IMR-90 (cell line): Measurements from ENCODE around the gene CCNL2. TPM values are rescaled to one million over a fixed set of nuclear protein-coding genes. Genes with fewer than 3 reads are reported as not detected.

Experiments
- ATAC-seq: fragments of 200-7000 bp; cut with Tn5 transposase; 2 replicates; pipeline ENCODE4 v1.9.1; 2020; ENCODE audit warnings: low read depth, mild to moderate bottlenecking, moderate library complexity
- BruUV-seq: library from RNA; stranded (reverse); fragments of 400-500 nt; replicated peaks from 2 replicates; lab custom pipeline; 2021; lab: Mats Ljungman, UMichigan
- CTCF ChIA-PET: fragments of 300-600 bp; formaldehyde crosslinking; extraction: SDS; loops from one replicate; lab custom pipeline; 2021; ENCODE audit warnings: antibody characterized with exemption; lab: Yijun Ruan, JAX
- POLR2A ChIA-PET: fragments of 300-600 bp; sonication (Branson Sonifier 250); formaldehyde crosslinking; loops from one replicate; lab custom pipeline; 2022; ENCODE audit warnings: antibody characterized with exemption; ENCODE audit not compliant: unreplicated experiment; lab: Charles Lee
- DNase-seq: peaks from one replicate; pipeline ENCODE4 v3.0.0; 2013
- H2AFZ ChIP-seq: replicated peaks from 2 replicates; pipeline ENCODE3; 2013; ENCODE audit warnings: low read length, mild to moderate bottlenecking; ENCODE audit not compliant: poor library complexity
- H2AK5ac ChIP-seq: 2 replicates; pipeline ENCODE4 v1.6.1; 2013; ENCODE audit warnings: low read depth, low read length, inconsistent platforms
- H2AK9ac ChIP-seq: replicated peaks from 2 replicates; pipeline ENCODE3; 2013; ENCODE audit warnings: mild to moderate bottlenecking, low read depth, low read length, moderate library complexity; ENCODE audit not compliant: poor library complexity
- H2BK120ac ChIP-seq: 2 replicates; pipeline ENCODE4 v1.6.1; 2013; ENCODE audit warnings: low read depth, low read length, inconsistent platforms
- H2BK15ac ChIP-seq: 3 replicates; pipeline ENCODE4 v1.6.1; 2013; ENCODE audit warnings: low read depth, low read length, inconsistent platforms
- H2BK20ac ChIP-seq: 2 replicates; pipeline ENCODE4 v1.6.1; 2013; ENCODE audit warnings: low read depth, mild to moderate bottlenecking, inconsistent platforms, low read length, moderate library complexity
- H2BK5ac ChIP-seq: 2 replicates; pipeline ENCODE4 v1.6.1; 2013; ENCODE audit warnings: mild to moderate bottlenecking, low read depth, low read length, inconsistent platforms; ENCODE audit not compliant: poor library complexity, severe bottlenecking
- H3K14ac ChIP-seq: replicated peaks from 2 replicates; pipeline ENCODE4 v1.6.1; 2013; ENCODE audit warnings: low read depth, low read length, inconsistent platforms
- H3K18ac ChIP-seq: 2 replicates; pipeline ENCODE4 v1.6.1; 2013; ENCODE audit warnings: low read depth, low read length, control low read depth
- H3K23ac ChIP-seq: 2 replicates; pipeline ENCODE4 v1.6.1; 2013; ENCODE audit warnings: low read depth, low read length, inconsistent platforms
- H3K27ac ChIP-seq: 2 replicates; pipeline ENCODE4 v1.5.1; 2013; ENCODE audit warnings: mild to moderate bottlenecking, control low read depth, low read length; ENCODE audit not compliant: insufficient read depth
- H3K27me3 ChIP-seq: 2 replicates; pipeline ENCODE4 v1.6.1; 2013; ENCODE audit warnings: low read length; ENCODE audit not compliant: control insufficient read depth, insufficient read depth
- H3K36me3 ChIP-seq: 2 replicates; pipeline ENCODE4 v1.6.1; 2013; ENCODE audit warnings: low read length, mixed read lengths; ENCODE audit not compliant: control insufficient read depth, insufficient read depth
- H3K4ac ChIP-seq: 2 replicates; pipeline ENCODE4 v1.6.1; 2013; ENCODE audit warnings: low read depth, low read length, inconsistent platforms
- H3K4me1 ChIP-seq: 2 replicates; pipeline ENCODE4 v1.6.1; 2013; ENCODE audit warnings: low read length, mixed read lengths; ENCODE audit not compliant: control insufficient read depth, insufficient read depth
- H3K4me2 ChIP-seq: 2 replicates; pipeline ENCODE4 v1.6.1; 2013; ENCODE audit warnings: low read depth, mild to moderate bottlenecking, control low read depth, low read length, moderate library complexity
- H3K4me3 ChIP-seq: 2 replicates; pipeline ENCODE4 v1.5.1; 2013; ENCODE audit warnings: low read depth, mild to moderate bottlenecking, control low read depth, low read length, moderate library complexity; ENCODE audit not compliant: insufficient read depth
- H3K56ac ChIP-seq: 2 replicates; pipeline ENCODE4 v1.6.1; 2013; ENCODE audit warnings: low read length, inconsistent platforms; ENCODE audit not compliant: insufficient read depth; ENCODE audit errors: extremely low read depth
- H3K79me1 ChIP-seq, 2 experiments: 2 replicates each; pipeline ENCODE4 v1.6.1; 2013; ENCODE audit warnings: low read length in 2 of 2, inconsistent platforms in 1 of 2, low read depth in 1 of 2
- H3K9ac ChIP-seq: 2 replicates; pipeline ENCODE4 v1.6.1; 2013; ENCODE audit warnings: low read depth, low read length, control low read depth
- H3K9me1 ChIP-seq: 2 replicates; pipeline ENCODE4 v1.6.1; 2013; ENCODE audit warnings: low read length, inconsistent platforms; ENCODE audit not compliant: insufficient read depth
- H3K9me3 ChIP-seq: 2 replicates; pipeline ENCODE4 v1.6.1; 2013; ENCODE audit warnings: low read length; ENCODE audit not compliant: control insufficient read depth, insufficient read depth
- H4K20me1 ChIP-seq: 2 replicates; pipeline ENCODE4 v1.6.1; 2013; ENCODE audit warnings: low read length, inconsistent platforms; ENCODE audit not compliant: insufficient read depth
- H4K5ac ChIP-seq: 2 replicates; pipeline ENCODE4 v1.6.1; 2013; ENCODE audit warnings: mild to moderate bottlenecking, low read depth, low read length, control low read depth
- H4K8ac ChIP-seq, 2 experiments: 2 replicates each; pipeline ENCODE4 v1.6.1; 2013; ENCODE audit warnings: low read depth in 2 of 2, low read length in 2 of 2, control low read depth in 1 of 2, inconsistent platforms in 1 of 2
- H4K91ac ChIP-seq: 2 replicates; pipeline ENCODE4 v1.6.1; 2013; ENCODE audit warnings: low read depth, low read length, inconsistent platforms; ENCODE audit not compliant: insufficient read depth
- BHLHE40 ChIP-seq: fragments of 150-350 bp; IDR thresholded peaks from 2 replicates; pipeline ENCODE4 v1.6.1; 2016; ENCODE audit warnings: mild to moderate bottlenecking, low read depth, low read length
- CEBPB ChIP-seq: IDR thresholded peaks from 2 replicates; pipeline ENCODE4 v1.6.1; 2012; ENCODE audit warnings: low read depth, low read length, improper control_type of control experiment
- MAFK ChIP-seq: IDR thresholded peaks from 2 replicates; pipeline ENCODE4 v1.6.1; 2012; ENCODE audit warnings: low read depth, low read length, improper control_type of control experiment
- MAZ ChIP-seq: IDR thresholded peaks from 2 replicates; pipeline ENCODE4 v1.6.1; 2012; ENCODE audit warnings: low read depth, mild to moderate bottlenecking, low read length, improper control_type of control experiment, moderate library complexity, borderline replicate concordance
- MXI1 ChIP-seq: IDR thresholded peaks from 2 replicates; pipeline ENCODE4 v1.6.1; 2012; ENCODE audit warnings: low read depth, mild to moderate bottlenecking, low read length, moderate library complexity, borderline replicate concordance
- POLR2A ChIP-seq: IDR thresholded peaks from 2 replicates; pipeline ENCODE4 v1.6.1; 2012; ENCODE audit warnings: mild to moderate bottlenecking, low read depth, low read length
- RAD21 ChIP-seq: IDR thresholded peaks from 2 replicates; pipeline ENCODE4 v1.6.1; 2012; ENCODE audit warnings: low read length, improper control_type of control experiment
- RFX5 ChIP-seq: IDR thresholded peaks from 2 replicates; pipeline ENCODE4 v1.8.0; 2012; ENCODE audit warnings: low read depth, mild to moderate bottlenecking, low read length, moderate library complexity
- WGBS, 2 experiments: methylation state at CpG; one replicate each; pipeline versions ENCODE4 v1.1.5 to v1.1.7; 2013; ENCODE audit warnings: missing lambda C conversion rate in 2 of 2; ENCODE audit not compliant: insufficient read length in 1 of 2; ENCODE audit errors: extremely low coverage in 2 of 2; 5-methylcytosine and 5-hydroxymethylcytosine counted together
- dilution Hi-C: fragments of 300-500 bp; cut with HindIII; formaldehyde crosslinking; loops from one replicate; pipeline ENCODE4 v1.14.3; 2018; ENCODE audit warnings: low sequenced_read_pairs; ENCODE audit not compliant: unreplicated experiment
- in situ Hi-C: fragments of 300-500 bp; cut with MboI; formaldehyde crosslinking; loops from 3 replicates; pipeline ENCODE4 v1.14.3; 2019; ENCODE audit warnings: low sequenced_read_pairs, inconsistent platforms, mixed read lengths
- intact Hi-C: fragments of 100-400 bp; cut with micrococcal nuclease; formaldehyde crosslinking; loops from 2 replicates; pipeline ENCODE4 v1.10.0; 2022
- polyA plus RNA-seq, 3 experiments: library from polyadenylated mRNA; depleted of rRNA; stranded (reverse); fragments of >200 nt; gene quantifications; 2 replicates each; pipeline ENCODE4 v1.2.3, GENCODE V29; 2012; ENCODE audit warnings: low replicate concordance in 1 of 3
- total RNA-seq: library from RNA; depleted of rRNA; stranded (reverse); fragments of >200 nt; gene quantifications from 2 replicates; pipeline ENCODE4 v1.2.3, GENCODE V29; 2012
- TF ChIP-seq, protein P1 (sequence below): fragments of 150-350 bp; IDR thresholded peaks from 2 replicates; pipeline ENCODE4 v1.6.1; 2017; ENCODE audit warnings: mild to moderate bottlenecking, antibody characterized with exemption, low read length, low read depth

CCNL2 gene
- total and polyA plus RNA-seq, 2 of the 4 experiments (the other 2 are of a cell fraction) = 53.9 to 239 TPM

- intact Hi-C loops (loop anchor here (5.0 kb wide), 1 partner anchor 35 kb away; no protein-coding TSS in a partner anchor), dilution Hi-C loops (no loop called here), in situ Hi-C loops (no loop called here)
- Histone ChIP-seq H4K5ac (peak within 1 kb of the TSS; percentile 83), H4K8ac (peak within 1 kb of the TSS; percentile 98 to 99), H3K23ac (peak within 1 kb of the TSS; percentile 88; the same call in 1 of the 2 replicates), H3K79me1 (peaks cover 14 to 60% of the 10 kb centered on the region in 2 experiments), H3K18ac (no peak within 1 kb of the TSS), H4K91ac (peak within 1 kb of the TSS; percentile 90), H2AK5ac (peak within 1 kb of the TSS; percentile 88), H3K36me3 (peaks cover 28% of the 10 kb centered on the region), H3K4me3 (peak within 1 kb of the TSS; percentile 90), H3K27me3 (no peaks in the 10 kb centered on the region), H3K4me2 (peak within 1 kb of the TSS; percentile 91), H2BK120ac (no peak within 1 kb of the TSS; the same call in 1 of the 2 replicates), H2BK15ac (no peak within 1 kb of the TSS), H3K14ac (peak within 1 kb of the TSS; percentile 71; the same call in 1 of the 2 replicates), H3K9me3 (peaks cover 1% of the 10 kb centered on the region; the same call in 1 of the 2 replicates), H3K9ac (peak within 1 kb of the TSS; percentile 83), H3K4ac (peak within 1 kb of the TSS; percentile 92), H2AK9ac (peak within 1 kb of the TSS; percentile 86), H2AFZ (peak within 1 kb of the TSS; percentile 97), H2BK5ac (peak within 1 kb of the TSS; percentile 83), H3K9me1 (0 out of 2 replicates have a peak, but pooled peaks cover 4% of the 10 kb centered on the region), H3K4me1 (peaks cover 5% of the 10 kb centered on the region), H2BK20ac (no peak within 1 kb of the TSS), H4K20me1 (peaks cover 22% of the 10 kb centered on the region; the same call in 1 of the 2 replicates), H3K56ac (peak within 1 kb of the TSS; percentile 72), H3K27ac (peak within 1 kb of the TSS; percentile 80)
- DNase-seq (peak; percentile 86), ATAC-seq (peak; percentile 94)
- 1% methylated on average over 76 of the region's 98 CpGs; no CpG with 5 or more reads in 1 of the 2 experiments for WGBS, 2 experiments
- BruUV-seq = TSS peak; percentile 62
- ChIA-PET CTCF (interaction anchor here (1.0 kb wide), 1 partner anchor 35 kb away, joined by 3 read pairs; no protein-coding TSS in a partner anchor), POLR2A (interaction anchor here (0.5 kb wide), 1 partner anchor 10 kb away, joined by 5 read pairs; no protein-coding TSS in a partner anchor)
- peak; percentile 86 for TF ChIP-seq POLR2A
- no peak for TF ChIP-seq MAFK
- TF ChIP-seq MXI1 = peak; percentile 79
- peak; percentile 35; the same call in 1 of the 2 replicates for TF ChIP-seq BHLHE40
- TF ChIP-seq RAD21 = no peak
- no peak for TF ChIP-seq RFX5
- TF ChIP-seq CEBPB = no peak
- peak; percentile 34; the same call in 1 of the 2 replicates for TF ChIP-seq MAZ
- TF ChIP-seq, protein P1, sequence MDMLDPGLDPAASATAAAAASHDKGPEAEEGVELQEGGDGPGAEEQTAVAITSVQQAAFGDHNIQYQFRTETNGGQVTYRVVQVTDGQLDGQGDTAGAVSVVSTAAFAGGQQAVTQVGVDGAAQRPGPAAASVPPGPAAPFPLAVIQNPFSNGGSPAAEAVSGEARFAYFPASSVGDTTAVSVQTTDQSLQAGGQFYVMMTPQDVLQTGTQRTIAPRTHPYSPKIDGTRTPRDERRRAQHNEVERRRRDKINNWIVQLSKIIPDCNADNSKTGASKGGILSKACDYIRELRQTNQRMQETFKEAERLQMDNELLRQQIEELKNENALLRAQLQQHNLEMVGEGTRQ = peak; percentile 63; the same call in 1 of the 2 replicates
Observed at GRCh38 chr1:1406821-1407635, 7.9 kb upstream of the CCNL2 start, which contains the start of gene MRPL20. Gene MRPL20, minus strand, starts transcription at chr1:1407293. Its CDS starts 76 bp downstream, at chr1:1407217.
